ENCODE measurements around the gene PRKCA.

DNA sequence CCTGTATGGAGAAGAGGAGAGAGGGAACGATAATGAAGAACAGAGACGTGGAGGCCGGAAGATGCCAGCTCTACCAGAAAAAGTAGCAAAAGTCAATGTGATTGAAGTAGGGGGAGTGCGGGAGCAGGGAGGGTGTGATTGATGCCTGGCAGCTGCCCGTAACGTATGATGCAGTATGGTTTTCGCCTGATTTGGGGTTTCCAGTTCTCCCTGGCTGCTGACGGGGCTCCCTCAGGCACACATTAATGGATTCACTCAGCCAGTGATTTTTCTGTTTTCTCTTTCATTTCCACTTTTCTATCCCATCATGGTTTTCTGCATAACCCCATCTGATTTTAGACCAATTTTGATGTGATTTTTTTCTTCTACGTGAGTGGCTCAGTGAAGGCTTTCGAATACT lies 62.1 kb downstream of the PRKCA start:
- TF ChIP-seq, protein P1, sequence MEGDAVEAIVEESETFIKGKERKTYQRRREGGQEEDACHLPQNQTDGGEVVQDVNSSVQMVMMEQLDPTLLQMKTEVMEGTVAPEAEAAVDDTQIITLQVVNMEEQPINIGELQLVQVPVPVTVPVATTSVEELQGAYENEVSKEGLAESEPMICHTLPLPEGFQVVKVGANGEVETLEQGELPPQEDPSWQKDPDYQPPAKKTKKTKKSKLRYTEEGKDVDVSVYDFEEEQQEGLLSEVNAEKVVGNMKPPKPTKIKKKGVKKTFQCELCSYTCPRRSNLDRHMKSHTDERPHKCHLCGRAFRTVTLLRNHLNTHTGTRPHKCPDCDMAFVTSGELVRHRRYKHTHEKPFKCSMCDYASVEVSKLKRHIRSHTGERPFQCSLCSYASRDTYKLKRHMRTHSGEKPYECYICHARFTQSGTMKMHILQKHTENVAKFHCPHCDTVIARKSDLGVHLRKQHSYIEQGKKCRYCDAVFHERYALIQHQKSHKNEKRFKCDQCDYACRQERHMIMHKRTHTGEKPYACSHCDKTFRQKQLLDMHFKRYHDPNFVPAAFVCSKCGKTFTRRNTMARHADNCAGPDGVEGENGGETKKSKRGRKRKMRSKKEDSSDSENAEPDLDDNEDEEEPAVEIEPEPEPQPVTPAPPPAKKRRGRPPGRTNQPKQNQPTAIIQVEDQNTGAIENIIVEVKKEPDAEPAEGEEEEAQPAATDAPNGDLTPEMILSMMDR (IDR thresholded peaks at IDR 0.05; ENCODE audit: low read depth, low read length), result no peak
- no peak for TF ChIP-seq EZH2phosphoT487 (IDR thresholded peaks at IDR 0.05; ENCODE audit: low read depth)
